IMR-90 (cell line): ENCODE data around the gene DNAJC2. TPM values are rescaled to one million over a fixed set of nuclear protein-coding genes. Genes with fewer than 3 reads are reported as not detected.

Experiments
- ATAC-seq: fragments of 200-7000 bp; cut with Tn5 transposase; 2 replicates; pipeline ENCODE4 v1.9.1; 2020; ENCODE audit warnings: low read depth, mild to moderate bottlenecking, moderate library complexity
- BruUV-seq: library from RNA; stranded (reverse); fragments of 400-500 nt; replicated peaks from 2 replicates; lab custom pipeline; 2021; lab: Mats Ljungman, UMichigan
- CTCF ChIA-PET: fragments of 300-600 bp; formaldehyde crosslinking; extraction: SDS; loops from one replicate; lab custom pipeline; 2021; ENCODE audit warnings: antibody characterized with exemption; lab: Yijun Ruan, JAX
- POLR2A ChIA-PET: fragments of 300-600 bp; sonication (Branson Sonifier 250); formaldehyde crosslinking; loops from one replicate; lab custom pipeline; 2022; ENCODE audit warnings: antibody characterized with exemption; ENCODE audit not compliant: unreplicated experiment; lab: Charles Lee
- DNase-seq: peaks from one replicate; pipeline ENCODE4 v3.0.0; 2013
- H2AFZ ChIP-seq: replicated peaks from 2 replicates; pipeline ENCODE3; 2013; ENCODE audit warnings: low read length, mild to moderate bottlenecking; ENCODE audit not compliant: poor library complexity
- H2AK5ac ChIP-seq: 2 replicates; pipeline ENCODE4 v1.6.1; 2013; ENCODE audit warnings: low read depth, low read length, inconsistent platforms
- H2AK9ac ChIP-seq: replicated peaks from 2 replicates; pipeline ENCODE3; 2013; ENCODE audit warnings: mild to moderate bottlenecking, low read depth, low read length, moderate library complexity; ENCODE audit not compliant: poor library complexity
- H2BK120ac ChIP-seq: 2 replicates; pipeline ENCODE4 v1.6.1; 2013; ENCODE audit warnings: low read depth, low read length, inconsistent platforms
- H2BK15ac ChIP-seq: 3 replicates; pipeline ENCODE4 v1.6.1; 2013; ENCODE audit warnings: low read depth, low read length, inconsistent platforms
- H2BK20ac ChIP-seq: 2 replicates; pipeline ENCODE4 v1.6.1; 2013; ENCODE audit warnings: low read depth, mild to moderate bottlenecking, inconsistent platforms, low read length, moderate library complexity
- H2BK5ac ChIP-seq: 2 replicates; pipeline ENCODE4 v1.6.1; 2013; ENCODE audit warnings: mild to moderate bottlenecking, low read depth, low read length, inconsistent platforms; ENCODE audit not compliant: poor library complexity, severe bottlenecking
- H3K14ac ChIP-seq: replicated peaks from 2 replicates; pipeline ENCODE4 v1.6.1; 2013; ENCODE audit warnings: low read depth, low read length, inconsistent platforms
- H3K18ac ChIP-seq: 2 replicates; pipeline ENCODE4 v1.6.1; 2013; ENCODE audit warnings: low read depth, low read length, control low read depth
- H3K23ac ChIP-seq: 2 replicates; pipeline ENCODE4 v1.6.1; 2013; ENCODE audit warnings: low read depth, low read length, inconsistent platforms
- H3K27ac ChIP-seq: 2 replicates; pipeline ENCODE4 v1.5.1; 2013; ENCODE audit warnings: mild to moderate bottlenecking, control low read depth, low read length; ENCODE audit not compliant: insufficient read depth
- H3K27me3 ChIP-seq: 2 replicates; pipeline ENCODE4 v1.6.1; 2013; ENCODE audit warnings: low read length; ENCODE audit not compliant: control insufficient read depth, insufficient read depth
- H3K36me3 ChIP-seq: 2 replicates; pipeline ENCODE4 v1.6.1; 2013; ENCODE audit warnings: low read length, mixed read lengths; ENCODE audit not compliant: control insufficient read depth, insufficient read depth
- H3K4ac ChIP-seq: 2 replicates; pipeline ENCODE4 v1.6.1; 2013; ENCODE audit warnings: low read depth, low read length, inconsistent platforms
- H3K4me1 ChIP-seq: 2 replicates; pipeline ENCODE4 v1.6.1; 2013; ENCODE audit warnings: low read length, mixed read lengths; ENCODE audit not compliant: control insufficient read depth, insufficient read depth
- H3K4me2 ChIP-seq: 2 replicates; pipeline ENCODE4 v1.6.1; 2013; ENCODE audit warnings: low read depth, mild to moderate bottlenecking, control low read depth, low read length, moderate library complexity
- H3K4me3 ChIP-seq: 2 replicates; pipeline ENCODE4 v1.5.1; 2013; ENCODE audit warnings: low read depth, mild to moderate bottlenecking, control low read depth, low read length, moderate library complexity; ENCODE audit not compliant: insufficient read depth
- H3K56ac ChIP-seq: 2 replicates; pipeline ENCODE4 v1.6.1; 2013; ENCODE audit warnings: low read length, inconsistent platforms; ENCODE audit not compliant: insufficient read depth; ENCODE audit errors: extremely low read depth
- H3K79me1 ChIP-seq, 2 experiments: 2 replicates each; pipeline ENCODE4 v1.6.1; 2013; ENCODE audit warnings: low read length in 2 of 2, inconsistent platforms in 1 of 2, low read depth in 1 of 2
- H3K9ac ChIP-seq: 2 replicates; pipeline ENCODE4 v1.6.1; 2013; ENCODE audit warnings: low read depth, low read length, control low read depth
- H3K9me1 ChIP-seq: 2 replicates; pipeline ENCODE4 v1.6.1; 2013; ENCODE audit warnings: low read length, inconsistent platforms; ENCODE audit not compliant: insufficient read depth
- H3K9me3 ChIP-seq: 2 replicates; pipeline ENCODE4 v1.6.1; 2013; ENCODE audit warnings: low read length; ENCODE audit not compliant: control insufficient read depth, insufficient read depth
- H4K20me1 ChIP-seq: 2 replicates; pipeline ENCODE4 v1.6.1; 2013; ENCODE audit warnings: low read length, inconsistent platforms; ENCODE audit not compliant: insufficient read depth
- H4K5ac ChIP-seq: 2 replicates; pipeline ENCODE4 v1.6.1; 2013; ENCODE audit warnings: mild to moderate bottlenecking, low read depth, low read length, control low read depth
- H4K8ac ChIP-seq, 2 experiments: 2 replicates each; pipeline ENCODE4 v1.6.1; 2013; ENCODE audit warnings: low read depth in 2 of 2, low read length in 2 of 2, control low read depth in 1 of 2, inconsistent platforms in 1 of 2
- H4K91ac ChIP-seq: 2 replicates; pipeline ENCODE4 v1.6.1; 2013; ENCODE audit warnings: low read depth, low read length, inconsistent platforms; ENCODE audit not compliant: insufficient read depth
- BHLHE40 ChIP-seq: fragments of 150-350 bp; IDR thresholded peaks from 2 replicates; pipeline ENCODE4 v1.6.1; 2016; ENCODE audit warnings: mild to moderate bottlenecking, low read depth, low read length
- CEBPB ChIP-seq: IDR thresholded peaks from 2 replicates; pipeline ENCODE4 v1.6.1; 2012; ENCODE audit warnings: low read depth, low read length, improper control_type of control experiment
- CHD1 ChIP-seq: IDR thresholded peaks from 2 replicates; pipeline ENCODE4 v1.6.1; 2012; ENCODE audit warnings: low read depth, low read length, improper control_type of control experiment
- FOS ChIP-seq: fragments of 150-350 bp; IDR thresholded peaks from 2 replicates; pipeline ENCODE4 v1.6.1; 2016; ENCODE audit warnings: low read depth, low read length
- MAFK ChIP-seq: IDR thresholded peaks from 2 replicates; pipeline ENCODE4 v1.6.1; 2012; ENCODE audit warnings: low read depth, low read length, improper control_type of control experiment
- MAZ ChIP-seq: IDR thresholded peaks from 2 replicates; pipeline ENCODE4 v1.6.1; 2012; ENCODE audit warnings: low read depth, mild to moderate bottlenecking, low read length, improper control_type of control experiment, moderate library complexity, borderline replicate concordance
- MXI1 ChIP-seq: IDR thresholded peaks from 2 replicates; pipeline ENCODE4 v1.6.1; 2012; ENCODE audit warnings: low read depth, mild to moderate bottlenecking, low read length, moderate library complexity, borderline replicate concordance
- NFE2L2 ChIP-seq: fragments of 150-350 bp; IDR thresholded peaks from 2 replicates; pipeline ENCODE4 v1.6.1; 2016; ENCODE audit warnings: low read depth, mild to moderate bottlenecking, low read length
- POLR2A ChIP-seq: IDR thresholded peaks from 2 replicates; pipeline ENCODE4 v1.6.1; 2012; ENCODE audit warnings: mild to moderate bottlenecking, low read depth, low read length
- RAD21 ChIP-seq: IDR thresholded peaks from 2 replicates; pipeline ENCODE4 v1.6.1; 2012; ENCODE audit warnings: low read length, improper control_type of control experiment
- RCOR1 ChIP-seq: IDR thresholded peaks from 2 replicates; pipeline ENCODE4 v1.6.1; 2012; ENCODE audit warnings: mild to moderate bottlenecking, low read length, improper control_type of control experiment; ENCODE audit not compliant: insufficient replicate concordance
- RFX5 ChIP-seq: IDR thresholded peaks from 2 replicates; pipeline ENCODE4 v1.8.0; 2012; ENCODE audit warnings: low read depth, mild to moderate bottlenecking, low read length, moderate library complexity
- SMC3 ChIP-seq: fragments of 150-350 bp; IDR thresholded peaks from 2 replicates; pipeline ENCODE4 v1.6.1; 2016; ENCODE audit warnings: low read depth, mild to moderate bottlenecking, antibody characterized with exemption, low read length, moderate library complexity
- WGBS, 2 experiments: methylation state at CpG; one replicate each; pipeline versions ENCODE4 v1.1.5 to v1.1.7; 2013; ENCODE audit warnings: missing lambda C conversion rate in 2 of 2; ENCODE audit not compliant: insufficient read length in 1 of 2; ENCODE audit errors: extremely low coverage in 2 of 2; 5-methylcytosine and 5-hydroxymethylcytosine counted together
- dilution Hi-C: fragments of 300-500 bp; cut with HindIII; formaldehyde crosslinking; loops from one replicate; pipeline ENCODE4 v1.14.3; 2018; ENCODE audit warnings: low sequenced_read_pairs; ENCODE audit not compliant: unreplicated experiment
- in situ Hi-C: fragments of 300-500 bp; cut with MboI; formaldehyde crosslinking; loops from 3 replicates; pipeline ENCODE4 v1.14.3; 2019; ENCODE audit warnings: low sequenced_read_pairs, inconsistent platforms, mixed read lengths
- intact Hi-C: fragments of 100-400 bp; cut with micrococcal nuclease; formaldehyde crosslinking; loops from 2 replicates; pipeline ENCODE4 v1.10.0; 2022
- polyA plus RNA-seq, 3 experiments: library from polyadenylated mRNA; depleted of rRNA; stranded (reverse); fragments of >200 nt; gene quantifications; 2 replicates each; pipeline ENCODE4 v1.2.3, GENCODE V29; 2012; ENCODE audit warnings: low replicate concordance in 1 of 3
- total RNA-seq: library from RNA; depleted of rRNA; stranded (reverse); fragments of >200 nt; gene quantifications from 2 replicates; pipeline ENCODE4 v1.2.3, GENCODE V29; 2012
- TF ChIP-seq, protein P1 (sequence below): fragments of 150-350 bp; IDR thresholded peaks from 2 replicates; pipeline ENCODE4 v1.6.1; 2017; ENCODE audit warnings: mild to moderate bottlenecking, antibody characterized with exemption, low read length, low read depth
- TF ChIP-seq, protein P2 (sequence below): conservative IDR thresholded peaks from 2 replicates; pipeline ENCODE4 v1.5.1; 2012; ENCODE audit warnings: mild to moderate bottlenecking, low read depth, low read length, improper control_type of control experiment
- TF ChIP-seq, protein P3 (sequence below): fragments of 150-350 bp; IDR thresholded peaks from 2 replicates; pipeline ENCODE4 v1.6.1; 2016; ENCODE audit warnings: low read depth, mild to moderate bottlenecking, low read length, moderate library complexity, borderline replicate concordance

DNAJC2 gene
- total and polyA plus RNA-seq, 2 of the 4 experiments (the other 2 are of a cell fraction), result 17.5 to 22.4 TPM

DNA sequence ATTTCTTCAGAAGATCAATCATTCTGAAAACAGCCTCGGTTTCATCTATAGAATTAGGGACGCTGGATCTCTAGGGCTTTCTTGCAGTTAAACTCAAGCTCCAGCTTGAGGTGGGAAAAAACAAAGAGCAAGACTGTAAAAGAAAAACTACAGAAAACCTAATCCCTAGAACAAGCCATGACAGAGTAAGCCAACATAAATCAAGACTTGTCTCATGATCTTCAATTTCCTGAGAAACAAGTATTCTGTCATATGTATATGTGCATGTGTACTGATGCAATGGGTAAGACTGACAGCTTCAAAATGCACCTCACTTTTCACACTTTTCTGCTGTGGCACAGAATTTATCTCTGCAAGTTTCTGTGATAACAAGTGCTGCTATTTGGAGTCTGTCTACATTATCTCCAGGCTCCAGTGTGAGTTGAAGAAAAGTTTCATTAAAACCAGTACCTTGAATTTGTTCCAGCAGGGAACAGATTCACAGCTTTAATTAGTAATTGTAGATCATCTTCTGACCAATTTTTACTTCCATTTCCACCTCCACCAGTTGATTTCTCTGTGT lies 28.1 kb downstream of the DNAJC2 start:
- intact Hi-C loops, result no loop called here
- Histone ChIP-seq H3K79me1 (peaks cover 0 to 8% of the 10 kb centered on the region in 2 experiments; a peak in 2 of 4 replicates), H3K4me2 (no peak overlapping the region), H3K27me3 (no peaks in the 10 kb centered on the region), H4K8ac (no peak overlapping the region), H3K9me1 (no peaks in the 10 kb centered on the region), H3K36me3 (peaks cover 56% of the 10 kb centered on the region), H3K56ac (no peak overlapping the region), H3K27ac (no peak overlapping the region), H2BK120ac (no peak overlapping the region), H4K91ac (no peak overlapping the region), H3K14ac (no peak overlapping the region), H2AK5ac (no peak overlapping the region), H2AK9ac (no peak overlapping the region), H2BK5ac (no peak overlapping the region), H3K4ac (no peak overlapping the region), H2AFZ (no peak overlapping the region), H3K18ac (no peak overlapping the region), H4K20me1 (no peaks in the 10 kb centered on the region; the same call in 1 of the 2 replicates), H3K4me3 (no peak overlapping the region), H3K23ac (no peak overlapping the region), H2BK15ac (no peak overlapping the region), H3K9me3 (no peaks in the 10 kb centered on the region), H3K9ac (no peak overlapping the region), H2BK20ac (no peak overlapping the region), H4K5ac (no peak overlapping the region), H3K4me1 (no peaks in the 10 kb centered on the region)
- ATAC-seq (no peak), DNase-seq (no peak)
- TF ChIP-seq NFE2L2 (no peak), RCOR1 (no peak), CHD1 (no peak), RFX5 (no peak), RAD21 (no peak), MXI1 (no peak), BHLHE40 (no peak), MAFK (no peak), POLR2A (no peak), CEBPB (no peak), FOS (no peak), SMC3 (no peak), MAZ (no peak)
- TF ChIP-seq, protein P1, sequence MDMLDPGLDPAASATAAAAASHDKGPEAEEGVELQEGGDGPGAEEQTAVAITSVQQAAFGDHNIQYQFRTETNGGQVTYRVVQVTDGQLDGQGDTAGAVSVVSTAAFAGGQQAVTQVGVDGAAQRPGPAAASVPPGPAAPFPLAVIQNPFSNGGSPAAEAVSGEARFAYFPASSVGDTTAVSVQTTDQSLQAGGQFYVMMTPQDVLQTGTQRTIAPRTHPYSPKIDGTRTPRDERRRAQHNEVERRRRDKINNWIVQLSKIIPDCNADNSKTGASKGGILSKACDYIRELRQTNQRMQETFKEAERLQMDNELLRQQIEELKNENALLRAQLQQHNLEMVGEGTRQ, result no peak
- TF ChIP-seq, protein P2, sequence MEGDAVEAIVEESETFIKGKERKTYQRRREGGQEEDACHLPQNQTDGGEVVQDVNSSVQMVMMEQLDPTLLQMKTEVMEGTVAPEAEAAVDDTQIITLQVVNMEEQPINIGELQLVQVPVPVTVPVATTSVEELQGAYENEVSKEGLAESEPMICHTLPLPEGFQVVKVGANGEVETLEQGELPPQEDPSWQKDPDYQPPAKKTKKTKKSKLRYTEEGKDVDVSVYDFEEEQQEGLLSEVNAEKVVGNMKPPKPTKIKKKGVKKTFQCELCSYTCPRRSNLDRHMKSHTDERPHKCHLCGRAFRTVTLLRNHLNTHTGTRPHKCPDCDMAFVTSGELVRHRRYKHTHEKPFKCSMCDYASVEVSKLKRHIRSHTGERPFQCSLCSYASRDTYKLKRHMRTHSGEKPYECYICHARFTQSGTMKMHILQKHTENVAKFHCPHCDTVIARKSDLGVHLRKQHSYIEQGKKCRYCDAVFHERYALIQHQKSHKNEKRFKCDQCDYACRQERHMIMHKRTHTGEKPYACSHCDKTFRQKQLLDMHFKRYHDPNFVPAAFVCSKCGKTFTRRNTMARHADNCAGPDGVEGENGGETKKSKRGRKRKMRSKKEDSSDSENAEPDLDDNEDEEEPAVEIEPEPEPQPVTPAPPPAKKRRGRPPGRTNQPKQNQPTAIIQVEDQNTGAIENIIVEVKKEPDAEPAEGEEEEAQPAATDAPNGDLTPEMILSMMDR, result no peak
- TF ChIP-seq, protein P3, sequence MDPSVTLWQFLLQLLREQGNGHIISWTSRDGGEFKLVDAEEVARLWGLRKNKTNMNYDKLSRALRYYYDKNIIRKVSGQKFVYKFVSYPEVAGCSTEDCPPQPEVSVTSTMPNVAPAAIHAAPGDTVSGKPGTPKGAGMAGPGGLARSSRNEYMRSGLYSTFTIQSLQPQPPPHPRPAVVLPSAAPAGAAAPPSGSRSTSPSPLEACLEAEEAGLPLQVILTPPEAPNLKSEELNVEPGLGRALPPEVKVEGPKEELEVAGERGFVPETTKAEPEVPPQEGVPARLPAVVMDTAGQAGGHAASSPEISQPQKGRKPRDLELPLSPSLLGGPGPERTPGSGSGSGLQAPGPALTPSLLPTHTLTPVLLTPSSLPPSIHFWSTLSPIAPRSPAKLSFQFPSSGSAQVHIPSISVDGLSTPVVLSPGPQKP, result no peak
- BruUV-seq, result no TSS peak
- in situ Hi-C loops, result no loop called here
- POLR2A ChIA-PET, result no interaction called here
- no CpG with 5 or more reads among the region's 2 CpGs for WGBS, 2 experiments
- CTCF ChIA-PET, result no interaction called here
- dilution Hi-C loops, result no loop called here
